Testis (tissue), 2 donors: ENCODE measurements around the gene SLC38A4.

ENCODE experiments used
- CTCF ChIP-seq, 3 experiments: fragments of 450-650 bp in 2 of 3; fragments of 200-600 bp in 1 of 3; sonication (generic) in 1 of 3; IDR thresholded peaks; one replicate each; pipeline ENCODE4 v1.5.1; 2016 to 2019; ENCODE audit warnings: antibody characterized with exemption in 3 of 3, mild to moderate bottlenecking in 2 of 3, moderate library complexity in 1 of 3
- POLR2A ChIP-seq: fragments of 450-650 bp; IDR thresholded peaks from one replicate; pipeline ENCODE4 v1.6.1; 2017; ENCODE audit warnings: antibody characterized with exemption, mild to moderate bottlenecking, moderate library complexity

GRCh38 chr12:46803517-46803916 is 22.3 kb downstream of the SLC38A4 start:
- TF ChIP-seq CTCF (IDR thresholded peaks at IDR 0.05) = no peak
- no peak for TF ChIP-seq POLR2A
